IPS-18a (cell line): ENCODE data around the gene PIP4P1.
"Not testable (repeated sequence)": the region's sequence is repeated elsewhere in the genome, so short reads cannot be mapped to it uniquely, and the experiment has no call there.

Source experiments
- H3K27ac ChIP-seq: one replicate; pipeline ENCODE4 v1.5.1; 2013; ENCODE audit warnings: low read length
- H3K27me3 ChIP-seq: one replicate; pipeline ENCODE4 v1.6.1; 2013; ENCODE audit warnings: mild to moderate bottlenecking, low read length; ENCODE audit not compliant: control insufficient read depth, insufficient read depth
- H3K36me3 ChIP-seq: one replicate; pipeline ENCODE4 v1.6.1; 2013; ENCODE audit warnings: low read depth, low read length; ENCODE audit not compliant: control insufficient read depth
- H3K4me1 ChIP-seq: one replicate; pipeline ENCODE4 v1.6.1; 2013; ENCODE audit warnings: low read depth, low read length; ENCODE audit not compliant: control insufficient read depth
- H3K4me3 ChIP-seq: one replicate; pipeline ENCODE4 v1.5.1; 2013; ENCODE audit warnings: low read length
- H3K9ac ChIP-seq: one replicate; pipeline ENCODE4 v1.6.1; 2013; ENCODE audit warnings: mild to moderate bottlenecking, low read length, moderate library complexity
- H3K9me3 ChIP-seq: one replicate; pipeline ENCODE4 v1.6.1; 2013; ENCODE audit warnings: low read depth, low read length; ENCODE audit not compliant: control insufficient read depth

PIP4P1 gene

DNA sequence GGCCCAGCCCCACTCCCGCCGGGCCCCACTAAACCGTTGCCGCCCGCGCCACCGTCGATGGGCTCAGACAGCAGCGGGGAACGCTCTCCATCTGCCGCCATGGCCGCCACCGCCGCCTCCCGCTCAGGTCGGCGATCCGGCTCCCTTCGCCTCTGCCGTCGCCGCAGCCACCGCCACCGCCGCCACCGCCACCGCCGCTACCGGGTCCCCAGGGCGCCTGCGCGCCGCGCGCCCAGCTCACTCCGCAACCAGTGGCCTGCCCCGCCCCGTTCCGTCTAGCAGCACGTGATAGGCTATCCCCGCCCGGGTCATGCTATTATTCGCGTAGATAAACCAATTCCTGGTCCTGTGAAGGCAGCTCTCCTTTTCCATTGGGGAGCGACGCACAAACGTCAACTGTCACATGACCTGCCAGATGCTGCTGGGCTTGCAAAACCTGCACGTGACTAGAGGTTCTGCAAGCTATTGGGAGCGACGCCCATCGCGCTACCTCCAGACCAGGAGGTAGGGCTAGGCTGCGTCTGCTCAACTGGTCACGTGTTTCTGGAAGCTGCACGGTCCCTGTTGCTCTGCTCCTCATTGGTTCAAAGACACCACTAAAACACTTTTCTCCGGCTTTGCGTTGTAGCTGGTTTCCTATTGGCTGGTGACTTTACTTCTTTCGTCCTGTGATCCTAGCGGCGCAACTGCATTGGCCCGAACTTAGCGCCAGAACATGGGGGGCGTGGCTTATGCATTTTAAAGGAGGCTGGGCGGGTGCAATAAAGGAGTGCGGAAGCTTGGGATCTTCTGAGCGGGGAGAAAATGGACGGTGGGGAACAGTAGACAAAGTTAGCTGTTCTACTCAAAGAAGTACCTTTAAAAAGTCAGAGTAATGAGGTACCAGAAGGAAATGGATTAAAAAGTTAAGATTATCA lies at the start of gene PIP4P1:
Gene PIP4P1, minus strand, starts transcription at position 210 of the 917 bp plus-strand sequence. Its CDS starts 109 bp downstream, at position 101.
- Histone ChIP-seq H3K36me3 (peaks cover 38% of the 10 kb centered on the region), H3K9ac (peak within 1 kb of the TSS; percentile 73), H3K27ac (peak within 1 kb of the TSS; percentile 75), H3K4me1 (peaks cover 7% of the 10 kb centered on the region), H3K27me3 (no peaks in the 10 kb centered on the region), H3K9me3 (no peaks in the 10 kb centered on the region), H3K4me3 (peak within 1 kb of the TSS; percentile 94)

GRCh38 chr14:20508367-20508766 lies 47.1 kb upstream of the PIP4P1 start:
- no peak overlapping the region for H3K27ac ChIP-seq

GRCh38 chr14:20507537-20507936 lies 46.3 kb upstream of the PIP4P1 start:
- H3K9ac ChIP-seq, H3K4me1 ChIP-seq: not testable (repeated sequence)

More at GRCh38 chr14:20508367-20508766, 47.1 kb upstream of the PIP4P1 start:
- no peak overlapping the region for H3K4me3 ChIP-seq
- no peaks in the 10 kb centered on the region for H3K9me3 ChIP-seq
- H3K9ac ChIP-seq: no peak overlapping the region
- no peaks in the 10 kb centered on the region for H3K36me3 ChIP-seq
- H3K4me1 ChIP-seq: no peaks in the 10 kb centered on the region
- no peaks in the 10 kb centered on the region for H3K27me3 ChIP-seq

DNA sequence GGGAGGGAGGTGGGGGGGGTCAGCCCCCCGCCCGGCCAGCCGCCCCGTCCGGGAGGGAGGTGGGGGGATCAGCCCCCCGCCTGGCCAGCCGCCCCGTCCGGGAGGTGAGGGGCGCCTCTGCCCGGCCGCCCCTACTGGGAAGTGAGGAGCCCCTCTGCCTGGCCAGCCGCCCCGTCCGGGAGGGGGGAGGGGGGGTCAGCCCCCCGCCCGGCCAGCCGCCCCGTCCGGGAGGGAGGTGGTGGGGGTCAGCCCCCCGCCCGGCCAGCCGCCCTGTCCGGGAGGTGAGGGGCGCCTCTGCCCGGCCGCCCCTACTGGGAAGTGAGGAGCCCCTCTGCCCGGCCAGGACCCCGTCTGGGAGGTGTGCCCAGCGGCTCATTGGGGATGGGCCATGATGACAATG lies 45.5 kb upstream of the PIP4P1 start:
- H3K27ac ChIP-seq, H3K36me3 ChIP-seq, H3K4me3 ChIP-seq, H3K9ac ChIP-seq, H3K9me3 ChIP-seq, H3K27me3 ChIP-seq, H3K4me1 ChIP-seq: not testable (repeated sequence)

More at GRCh38 chr14:20507537-20507936, 46.3 kb upstream of the PIP4P1 start:
- not testable (repeated sequence) for H3K4me3 ChIP-seq, H3K36me3 ChIP-seq, H3K9me3 ChIP-seq, H3K27ac ChIP-seq, H3K27me3 ChIP-seq

- H3K9me3 ChIP-seq, H3K4me1 ChIP-seq: not testable (repeated sequence)
Observed at GRCh38 chr14:20506276-20506675, 45.0 kb upstream of the PIP4P1 start.

GRCh38 chr14:20503898-20504297 lies 42.7 kb upstream of the PIP4P1 start:
- Histone ChIP-seq H3K4me3 (no peak overlapping the region), H3K9ac (no peak overlapping the region), H3K27me3 (no peaks in the 10 kb centered on the region), H3K36me3 (no peaks in the 10 kb centered on the region), H3K4me1 (peaks cover 8% of the 10 kb centered on the region), H3K27ac (no peak overlapping the region), H3K9me3 (no peaks in the 10 kb centered on the region)

More at GRCh38 chr14:20506276-20506675, 45.0 kb upstream of the PIP4P1 start:
- not testable (repeated sequence) for H3K9ac ChIP-seq, H3K27me3 ChIP-seq, H3K27ac ChIP-seq, H3K4me3 ChIP-seq, H3K36me3 ChIP-seq

DNA sequence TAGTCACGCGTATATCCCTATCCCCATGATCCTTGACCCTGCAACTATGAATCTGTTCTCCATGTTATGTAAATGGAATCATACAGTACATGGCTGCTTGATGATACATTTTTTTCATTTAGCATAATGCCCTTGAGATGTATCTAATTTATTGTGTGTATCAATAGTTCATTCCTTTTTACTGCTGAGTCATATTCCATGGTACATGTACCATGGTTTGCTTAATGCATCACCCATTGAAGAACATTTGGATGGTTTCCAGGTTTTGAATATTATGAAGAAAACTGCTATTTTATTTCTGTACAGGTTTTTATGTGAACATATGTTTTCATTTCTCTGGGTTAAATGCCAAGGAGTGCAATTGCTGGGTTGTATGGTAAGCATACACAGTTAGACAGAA lies 40.1 kb upstream of the PIP4P1 start:
- no peaks in the 10 kb centered on the region for H3K9me3 ChIP-seq
- no peak overlapping the region for H3K4me3 ChIP-seq
- H3K4me1 ChIP-seq: peaks cover 12% of the 10 kb centered on the region
- no peak overlapping the region for H3K9ac ChIP-seq
- no peak overlapping the region for H3K27ac ChIP-seq
- no peaks in the 10 kb centered on the region for H3K36me3 ChIP-seq
- no peaks in the 10 kb centered on the region for H3K27me3 ChIP-seq

- H3K9ac ChIP-seq: no peak overlapping the region
- no peaks in the 10 kb centered on the region for H3K36me3 ChIP-seq
Observed at GRCh38 chr14:20499881-20500280, 38.6 kb upstream of the PIP4P1 start.

DNA sequence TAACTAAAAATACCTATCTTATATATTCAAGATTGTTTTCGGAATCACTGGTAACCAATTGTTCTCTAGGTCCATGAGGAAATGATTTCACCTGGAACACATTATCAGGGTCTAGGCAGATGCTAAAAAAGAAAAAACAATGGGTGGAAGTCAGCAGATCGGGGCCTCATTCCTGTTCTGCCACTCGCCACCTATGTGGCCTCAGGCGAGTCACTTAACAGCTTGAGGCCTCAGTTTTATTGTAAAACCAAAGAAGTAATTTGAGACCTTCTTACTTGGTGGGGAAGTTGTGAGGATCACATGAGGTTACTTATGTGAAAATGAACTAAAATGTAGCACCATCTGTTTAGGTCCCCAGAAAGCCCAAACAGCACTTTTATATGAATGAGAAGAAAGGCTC lies 37.9 kb upstream of the PIP4P1 start:
- Histone ChIP-seq H3K4me1 (peaks cover 12% of the 10 kb centered on the region), H3K9me3 (no peaks in the 10 kb centered on the region), H3K4me3 (peak overlapping the region; percentile 5), H3K9ac (no peak overlapping the region), H3K27ac (no peak overlapping the region), H3K27me3 (no peaks in the 10 kb centered on the region), H3K36me3 (no peaks in the 10 kb centered on the region)

More at GRCh38 chr14:20499881-20500280, 38.6 kb upstream of the PIP4P1 start:
- no peak overlapping the region for H3K4me3 ChIP-seq
- H3K27me3 ChIP-seq: no peaks in the 10 kb centered on the region
- H3K27ac ChIP-seq: no peak overlapping the region
- peaks cover 12% of the 10 kb centered on the region for H3K4me1 ChIP-seq
- no peaks in the 10 kb centered on the region for H3K9me3 ChIP-seq

- no peaks in the 10 kb centered on the region for H3K9me3 ChIP-seq
- H3K9ac ChIP-seq: peak overlapping the region; percentile 17
- H3K36me3 ChIP-seq: no peaks in the 10 kb centered on the region
- no peak overlapping the region for H3K27ac ChIP-seq
- H3K27me3 ChIP-seq: no peaks in the 10 kb centered on the region
- H3K4me3 ChIP-seq: no peak overlapping the region
- H3K4me1 ChIP-seq: peaks cover 12% of the 10 kb centered on the region
Observed at GRCh38 chr14:20498622-20499021, 37.4 kb upstream of the PIP4P1 start.

DNA sequence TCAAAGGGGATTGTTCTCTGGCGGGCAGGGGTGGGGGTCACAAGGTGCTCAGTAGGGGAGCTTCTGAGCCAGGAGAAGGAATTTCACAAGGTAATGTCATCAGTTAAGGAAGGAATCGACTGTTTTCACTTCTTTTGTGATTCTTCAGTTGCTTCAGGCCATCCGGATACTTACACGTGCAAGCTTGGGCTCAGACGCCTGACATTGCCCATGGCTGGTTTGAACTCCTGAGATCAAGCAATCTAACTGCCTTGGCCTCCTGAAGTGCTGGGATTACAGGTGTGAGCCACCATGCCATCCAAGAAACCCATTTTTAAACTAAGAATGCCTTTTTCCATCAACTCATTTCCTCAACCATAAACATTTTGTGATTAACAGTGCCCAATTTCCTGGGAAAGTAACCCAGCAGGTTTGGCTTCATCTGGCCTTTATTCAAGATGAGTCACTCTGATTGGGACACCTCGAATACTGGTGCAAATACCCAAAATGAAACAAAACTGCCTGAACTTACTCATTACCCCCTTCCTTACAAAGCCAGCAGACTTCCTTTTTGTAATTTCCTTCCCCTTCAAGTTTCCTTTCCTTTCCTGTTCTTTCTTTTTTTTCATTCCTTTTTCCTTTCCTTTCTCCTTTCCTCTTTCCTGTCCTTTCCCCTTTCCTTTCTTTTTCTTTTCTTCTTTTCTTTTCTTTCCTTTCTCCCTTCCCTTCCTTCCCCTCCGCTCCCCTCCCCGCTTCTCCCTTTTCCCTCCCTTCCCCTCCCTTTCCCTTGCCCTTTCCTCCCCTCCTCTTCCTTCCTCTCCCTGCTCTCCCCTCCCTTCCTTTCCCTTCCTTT lies 33.9 kb upstream of the PIP4P1 start:
- H3K36me3 ChIP-seq: no peaks in the 10 kb centered on the region
- H3K4me3 ChIP-seq: no peak overlapping the region
- peaks cover 12% of the 10 kb centered on the region for H3K4me1 ChIP-seq
- no peak overlapping the region for H3K9ac ChIP-seq
- no peaks in the 10 kb centered on the region for H3K9me3 ChIP-seq
- no peak overlapping the region for H3K27ac ChIP-seq
- no peaks in the 10 kb centered on the region for H3K27me3 ChIP-seq
